Liver (tissue), 9 donors: ENCODE results near the gene TRIM7. TPM values are rescaled to one million over a fixed set of nuclear protein-coding genes. Genes with fewer than 3 reads are reported as not detected.

ENCODE experiments used
- DNase-seq: peaks from one replicate; pipeline ENCODE4 v3.0.0-alpha.2; 2017; ENCODE audit warnings: low spot score
- H3K27ac ChIP-seq, 2 donors: one replicate each; pipeline ENCODE4 v1.7.0; 2013; ENCODE audit warnings: inconsistent platforms in 2 of 2, low read length in 2 of 2, control low read depth in 1 of 2, low read depth in 1 of 2, mild to moderate bottlenecking in 1 of 2
- H3K27me3 ChIP-seq, 4 donors: one replicate each; pipeline versions ENCODE4 v1.6.1 to v1.7.0; 2013; ENCODE audit warnings: low read length in 3 of 4, inconsistent platforms in 1 of 4, mild to moderate bottlenecking in 1 of 4, moderate library complexity in 1 of 4; ENCODE audit not compliant: control insufficient read depth in 4 of 4, insufficient read depth in 4 of 4
- H3K36me3 ChIP-seq, 4 donors: one replicate each; pipeline versions ENCODE4 v1.6.1 to v1.7.0; 2013; ENCODE audit warnings: low read length in 3 of 4, mild to moderate bottlenecking in 3 of 4, low read depth in 1 of 4, moderate library complexity in 1 of 4; ENCODE audit not compliant: control insufficient read depth in 4 of 4, insufficient read depth in 3 of 4
- H3K4me1 ChIP-seq, 4 donors: one replicate each; pipeline versions ENCODE4 v1.6.1 to v1.7.0; 2013; ENCODE audit warnings: low read length in 3 of 4, mild to moderate bottlenecking in 3 of 4, moderate library complexity in 1 of 4; ENCODE audit not compliant: control insufficient read depth in 4 of 4, insufficient read depth in 4 of 4
- H3K4me3 ChIP-seq, 3 donors: one replicate each; pipeline versions ENCODE4 v1.6.1 to v1.7.0; 2013; ENCODE audit warnings: low read length in 3 of 3, control low read depth in 1 of 3, low read depth in 1 of 3, mild to moderate bottlenecking in 1 of 3
- H3K9ac ChIP-seq, 2 donors: one replicate each; pipeline ENCODE4 v1.7.0; 2013; ENCODE audit warnings: low read length in 2 of 2, mild to moderate bottlenecking in 2 of 2, moderate library complexity in 2 of 2, control low read depth in 1 of 2, low read depth in 1 of 2
- H3K9me3 ChIP-seq, 4 donors: one replicate each; pipeline versions ENCODE4 v1.6.1 to v1.7.0; 2013; ENCODE audit warnings: low read length in 3 of 4; ENCODE audit not compliant: control insufficient read depth in 4 of 4
- EGR1 ChIP-seq, 2 donors: IDR thresholded peaks; 2 replicates each; pipeline ENCODE4 v1.6.1; 2016 to 2018; ENCODE audit warnings: antibody characterized with exemption in 2 of 2, low read depth in 2 of 2
- FOXA1 ChIP-seq: IDR thresholded peaks from 2 replicates; pipeline ENCODE4 v1.6.1; 2016; ENCODE audit warnings: antibody characterized with exemption
- FOXA2 ChIP-seq: IDR thresholded peaks from 2 replicates; pipeline ENCODE4 v1.6.1; 2016; ENCODE audit warnings: antibody characterized with exemption
- GABPA ChIP-seq, 2 donors: IDR thresholded peaks in 1 of 2; conservative IDR thresholded peaks in 1 of 2; 2 replicates each; pipeline ENCODE4 v1.6.1; 2016; ENCODE audit warnings: antibody characterized with exemption in 2 of 2, mild to moderate bottlenecking in 1 of 2, moderate library complexity in 1 of 2
- HNF4A ChIP-seq, 2 donors: conservative IDR thresholded peaks; 2 replicates each; pipeline ENCODE4 v1.6.1; 2016; ENCODE audit warnings: antibody characterized with exemption in 2 of 2, mild to moderate bottlenecking in 2 of 2
- JUND ChIP-seq, 2 donors: IDR thresholded peaks; 2 replicates each; pipeline ENCODE4 v1.6.1; 2016; ENCODE audit warnings: antibody characterized with exemption in 2 of 2
- NR2F2 ChIP-seq: IDR thresholded peaks from 2 replicates; pipeline ENCODE4 v1.6.1; 2016; ENCODE audit warnings: antibody characterized with exemption
- RAD21 ChIP-seq, 2 donors: IDR thresholded peaks; 2 replicates each; pipeline ENCODE4 v1.6.1; 2016; ENCODE audit warnings: antibody characterized with exemption in 2 of 2, mild to moderate bottlenecking in 2 of 2
- RXRA ChIP-seq, 2 donors: IDR thresholded peaks; 2 replicates each; pipeline ENCODE4 v1.6.1; 2017 to 2018; ENCODE audit warnings: antibody characterized with exemption in 2 of 2, mild to moderate bottlenecking in 1 of 2
- SP1 ChIP-seq: IDR thresholded peaks from 2 replicates; pipeline ENCODE4 v1.6.1; 2018; ENCODE audit warnings: antibody characterized with exemption, mild to moderate bottlenecking
- TAF1 ChIP-seq: conservative IDR thresholded peaks from 2 replicates; pipeline ENCODE4 v1.6.1; 2016; ENCODE audit warnings: antibody characterized with exemption, mild to moderate bottlenecking
- YY1 ChIP-seq: IDR thresholded peaks from 2 replicates; pipeline ENCODE4 v1.6.1; 2016; ENCODE audit warnings: antibody characterized with exemption, mild to moderate bottlenecking
- WGBS: extraction: QIAGEN DNeasy Blood & Tissue Kit; methylation state at CpG from one replicate; pipeline ENCODE4 v1.1.7; 2013; 5-methylcytosine and 5-hydroxymethylcytosine counted together
- polyA plus RNA-seq, 2 donors: library from polyadenylated mRNA; stranded (reverse) in 1 of 2; unstranded in 1 of 2; fragments of 200-250 nt in 1 of 2; fragments of >200 nt in 1 of 2; fragmentation: Nextera tagmentation in 1 of 2; extraction: Ambion mirVana in 1 of 2; gene quantifications; one replicate each; pipeline versions ENCODE4 v1.2.1 to v1.2.3, GENCODE V29; 2013 to 2015
- total RNA-seq, 2 donors: library from RNA; depleted of rRNA; stranded (reverse); fragments of >200 nt; gene quantifications; one replicate each; pipeline ENCODE4 v1.2.3, GENCODE V29; 2014
- TF ChIP-seq, protein P1 (sequence below): fragments of 150-350 bp; IDR thresholded peaks from 2 replicates; pipeline ENCODE4 v1.5.1; 2017; ENCODE audit warnings: improper control_type of control experiment, low read depth, low read length; ENCODE audit not compliant: missing input control
- TF ChIP-seq, protein P2 (sequence below): IDR thresholded peaks from 2 replicates; pipeline ENCODE4 v1.6.1; 2016; ENCODE audit warnings: antibody characterized with exemption
- TF ChIP-seq, protein P3 (sequence below): IDR thresholded peaks from 2 replicates; pipeline ENCODE4 v1.6.1; 2016; ENCODE audit warnings: antibody characterized with exemption, mild to moderate bottlenecking
- TF ChIP-seq, protein P4 (sequence below): IDR thresholded peaks from 2 replicates; pipeline ENCODE4 v1.6.1; 2016; ENCODE audit warnings: antibody characterized with exemption
- TF ChIP-seq, protein P5 (sequence below): IDR thresholded peaks from 2 replicates; pipeline ENCODE4 v1.6.1; 2016; ENCODE audit warnings: antibody characterized with exemption
- donor health status: healthy.
- donor health status: healthy.
- donor health status: healthy.
- donor health status: healthy.
- donor health status: healthy.

TRIM7 gene
- total RNA-seq (under 1 TPM in 1 of 2 donors, not detected in 1; 0.50 TPM), polyA plus RNA-seq (under 1 TPM; 0.10 to 0.14 TPM)

DNA sequence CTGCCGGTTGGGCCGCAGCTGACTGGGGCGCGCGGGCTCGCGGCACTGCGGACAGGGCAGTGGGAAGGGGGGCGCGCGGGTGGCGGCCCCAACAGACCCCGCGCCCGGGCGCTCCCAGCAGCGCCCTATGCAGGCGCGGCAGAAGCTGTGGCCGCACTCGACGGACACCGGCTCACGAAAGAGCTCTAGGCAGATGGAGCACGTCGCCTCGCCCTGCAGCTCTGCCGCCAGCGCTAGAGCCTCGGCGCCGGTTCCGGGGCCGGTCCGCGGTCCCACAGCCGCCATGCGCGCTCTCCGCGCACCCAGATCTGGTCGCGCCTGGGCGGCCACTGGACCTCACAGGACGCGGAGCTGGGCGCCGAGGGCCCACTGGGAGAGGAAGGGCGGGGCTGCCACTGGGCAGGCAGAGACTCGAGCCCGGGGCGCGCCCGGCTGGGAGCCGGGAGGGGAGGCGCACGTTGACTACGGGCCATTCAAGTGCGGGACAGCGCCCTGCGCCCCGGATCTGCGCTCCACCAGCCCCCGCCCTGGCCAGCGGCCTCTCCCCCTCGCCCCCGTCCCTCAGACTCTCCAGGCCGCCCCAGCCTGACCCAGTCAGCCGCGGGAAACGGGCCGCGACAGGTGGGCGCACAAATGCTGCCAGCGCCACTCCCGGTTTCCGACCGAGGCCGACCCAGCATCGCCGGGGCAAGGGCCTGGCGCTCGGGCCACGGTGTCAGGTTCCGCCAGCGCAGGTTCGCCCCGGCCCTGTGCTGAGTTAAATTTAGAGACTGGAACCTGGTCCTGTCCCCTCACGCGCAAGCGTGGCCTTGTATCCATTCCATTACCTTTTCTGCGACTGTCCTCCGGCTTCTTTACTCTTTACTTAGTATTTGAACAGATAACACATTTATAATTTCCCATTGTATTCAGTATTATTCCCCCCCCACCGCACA, at the start of gene TRIM7:
Gene TRIM7 (minus strand): TSS at position 371 of the 935 bp plus-strand sequence. CDS start 86 bp downstream, at position 285.
- Histone ChIP-seq H3K9me3 (no peaks in the 10 kb centered on the region), H3K4me1 (peaks cover 12 to 37% (median 26%) of the 10 kb centered on the region in 4 donors), H3K4me3 (peak within 1 kb of the TSS; percentile 23 to 52 (median 45)), H3K27ac (no peak within 1 kb of the TSS), H3K36me3 (no peaks in the 10 kb centered on the region), H3K27me3 (no peaks in the 10 kb centered on the region), H3K9ac (no peak within 1 kb of the TSS)
- no peak for DNase-seq
- TF ChIP-seq HNF4A (conservative IDR thresholded peaks at IDR 0.05) (no peak), FOXA1 (no peak)
- WGBS, result 3% methylated on average over 94 of the region's 94 CpGs

DNA sequence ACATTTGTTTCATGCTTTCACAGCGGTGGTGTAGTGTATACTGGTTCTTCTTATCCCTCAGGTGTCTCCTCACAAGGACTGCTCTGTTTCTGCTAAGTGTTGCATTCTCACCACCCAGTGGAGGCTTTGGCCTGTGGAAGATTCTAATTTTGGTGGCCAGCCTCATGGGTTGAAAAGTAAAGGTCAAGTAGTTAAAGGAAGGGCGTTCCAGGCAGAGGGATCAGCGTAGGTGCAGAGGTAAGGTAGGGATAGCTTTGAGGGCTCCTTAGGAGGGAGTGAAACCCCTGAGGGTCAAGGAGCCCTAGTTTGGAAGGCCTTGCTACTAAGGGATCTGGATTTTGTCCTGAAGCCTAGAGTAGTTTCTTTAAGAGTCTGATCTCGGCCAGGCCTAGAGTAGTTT, 43.3 kb upstream of the TRIM7 start:
- no peak for DNase-seq
- 89% methylated on average over 4 of the region's 4 CpGs for WGBS
- peaks cover 16 to 44% (median 35%) of the 10 kb centered on the region in 4 donors for H3K4me1 ChIP-seq

DNA sequence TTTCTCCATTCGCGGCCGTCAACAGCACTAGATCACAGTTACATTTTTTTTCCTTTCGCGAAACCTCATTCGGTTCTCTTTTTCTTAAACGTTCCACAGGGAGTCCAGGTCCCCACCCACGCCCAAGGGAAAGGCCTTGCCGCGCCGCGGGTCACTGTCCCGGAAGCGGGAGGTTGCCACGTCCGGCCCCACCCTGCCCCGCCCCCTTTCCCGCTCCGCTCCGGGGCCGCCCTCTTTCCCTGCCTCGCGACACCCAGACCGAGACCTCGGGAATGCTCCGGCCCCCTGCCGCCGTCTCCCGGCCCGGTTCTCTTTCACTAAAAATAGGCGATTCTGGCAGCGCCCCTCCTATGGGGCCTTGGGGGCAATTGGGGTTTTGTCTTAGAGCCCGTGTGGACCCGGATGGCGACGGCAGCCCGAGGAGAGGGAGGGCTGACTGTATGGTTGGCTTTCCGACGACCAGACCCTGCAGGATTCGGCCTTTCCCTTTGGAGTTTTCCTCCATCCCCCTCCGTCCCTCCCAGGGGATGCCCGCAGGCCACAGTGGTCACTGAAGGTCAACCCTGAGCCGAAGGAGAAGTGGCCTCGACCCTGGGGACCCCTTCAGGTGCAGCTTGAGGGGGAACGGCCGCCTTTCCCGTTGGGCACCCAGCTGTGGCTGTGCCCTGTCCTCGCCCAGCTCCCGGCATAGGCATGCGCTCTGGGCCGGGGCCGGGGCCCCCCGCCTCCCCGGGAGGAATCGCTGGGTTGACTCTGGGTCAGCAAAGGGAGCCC, 41.5 kb upstream of the TRIM7 start:
- Histone ChIP-seq H3K27ac (peak overlapping the region; percentile 76 to 96), H3K4me3 (peak overlapping the region; percentile 76 to 94 (median 86)), H3K27me3 (no peaks in the 10 kb centered on the region), H3K4me1 (peaks cover 16 to 58% (median 47%) of the 10 kb centered on the region in 4 donors), H3K9me3 (no peaks in the 10 kb centered on the region), H3K36me3 (peaks cover 3 to 10% (median 7%) of the 10 kb centered on the region in 4 donors), H3K9ac (peak overlapping the region; percentile 64 to 87)
- DNase-seq, result peak; percentile 90
- under 1% methylated on average over 55 of the region's 55 CpGs for WGBS
- peak in 1 of 2 donors; percentile 4 for TF ChIP-seq RAD21 (IDR thresholded peaks at IDR 0.05)
- TF ChIP-seq, protein P1, sequence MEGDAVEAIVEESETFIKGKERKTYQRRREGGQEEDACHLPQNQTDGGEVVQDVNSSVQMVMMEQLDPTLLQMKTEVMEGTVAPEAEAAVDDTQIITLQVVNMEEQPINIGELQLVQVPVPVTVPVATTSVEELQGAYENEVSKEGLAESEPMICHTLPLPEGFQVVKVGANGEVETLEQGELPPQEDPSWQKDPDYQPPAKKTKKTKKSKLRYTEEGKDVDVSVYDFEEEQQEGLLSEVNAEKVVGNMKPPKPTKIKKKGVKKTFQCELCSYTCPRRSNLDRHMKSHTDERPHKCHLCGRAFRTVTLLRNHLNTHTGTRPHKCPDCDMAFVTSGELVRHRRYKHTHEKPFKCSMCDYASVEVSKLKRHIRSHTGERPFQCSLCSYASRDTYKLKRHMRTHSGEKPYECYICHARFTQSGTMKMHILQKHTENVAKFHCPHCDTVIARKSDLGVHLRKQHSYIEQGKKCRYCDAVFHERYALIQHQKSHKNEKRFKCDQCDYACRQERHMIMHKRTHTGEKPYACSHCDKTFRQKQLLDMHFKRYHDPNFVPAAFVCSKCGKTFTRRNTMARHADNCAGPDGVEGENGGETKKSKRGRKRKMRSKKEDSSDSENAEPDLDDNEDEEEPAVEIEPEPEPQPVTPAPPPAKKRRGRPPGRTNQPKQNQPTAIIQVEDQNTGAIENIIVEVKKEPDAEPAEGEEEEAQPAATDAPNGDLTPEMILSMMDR, result no peak
- no peak for TF ChIP-seq FOXA2
- TF ChIP-seq NR2F2, result no peak
- TF ChIP-seq SP1, result peak; percentile 59
- TF ChIP-seq, protein P2, sequence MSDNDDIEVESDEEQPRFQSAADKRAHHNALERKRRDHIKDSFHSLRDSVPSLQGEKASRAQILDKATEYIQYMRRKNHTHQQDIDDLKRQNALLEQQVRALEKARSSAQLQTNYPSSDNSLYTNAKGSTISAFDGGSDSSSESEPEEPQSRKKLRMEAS, result peak; percentile 45
- TF ChIP-seq, protein P3, sequence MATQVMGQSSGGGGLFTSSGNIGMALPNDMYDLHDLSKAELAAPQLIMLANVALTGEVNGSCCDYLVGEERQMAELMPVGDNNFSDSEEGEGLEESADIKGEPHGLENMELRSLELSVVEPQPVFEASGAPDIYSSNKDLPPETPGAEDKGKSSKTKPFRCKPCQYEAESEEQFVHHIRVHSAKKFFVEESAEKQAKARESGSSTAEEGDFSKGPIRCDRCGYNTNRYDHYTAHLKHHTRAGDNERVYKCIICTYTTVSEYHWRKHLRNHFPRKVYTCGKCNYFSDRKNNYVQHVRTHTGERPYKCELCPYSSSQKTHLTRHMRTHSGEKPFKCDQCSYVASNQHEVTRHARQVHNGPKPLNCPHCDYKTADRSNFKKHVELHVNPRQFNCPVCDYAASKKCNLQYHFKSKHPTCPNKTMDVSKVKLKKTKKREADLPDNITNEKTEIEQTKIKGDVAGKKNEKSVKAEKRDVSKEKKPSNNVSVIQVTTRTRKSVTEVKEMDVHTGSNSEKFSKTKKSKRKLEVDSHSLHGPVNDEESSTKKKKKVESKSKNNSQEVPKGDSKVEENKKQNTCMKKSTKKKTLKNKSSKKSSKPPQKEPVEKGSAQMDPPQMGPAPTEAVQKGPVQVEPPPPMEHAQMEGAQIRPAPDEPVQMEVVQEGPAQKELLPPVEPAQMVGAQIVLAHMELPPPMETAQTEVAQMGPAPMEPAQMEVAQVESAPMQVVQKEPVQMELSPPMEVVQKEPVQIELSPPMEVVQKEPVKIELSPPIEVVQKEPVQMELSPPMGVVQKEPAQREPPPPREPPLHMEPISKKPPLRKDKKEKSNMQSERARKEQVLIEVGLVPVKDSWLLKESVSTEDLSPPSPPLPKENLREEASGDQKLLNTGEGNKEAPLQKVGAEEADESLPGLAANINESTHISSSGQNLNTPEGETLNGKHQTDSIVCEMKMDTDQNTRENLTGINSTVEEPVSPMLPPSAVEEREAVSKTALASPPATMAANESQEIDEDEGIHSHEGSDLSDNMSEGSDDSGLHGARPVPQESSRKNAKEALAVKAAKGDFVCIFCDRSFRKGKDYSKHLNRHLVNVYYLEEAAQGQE, result no peak
- TF ChIP-seq, protein P4, sequence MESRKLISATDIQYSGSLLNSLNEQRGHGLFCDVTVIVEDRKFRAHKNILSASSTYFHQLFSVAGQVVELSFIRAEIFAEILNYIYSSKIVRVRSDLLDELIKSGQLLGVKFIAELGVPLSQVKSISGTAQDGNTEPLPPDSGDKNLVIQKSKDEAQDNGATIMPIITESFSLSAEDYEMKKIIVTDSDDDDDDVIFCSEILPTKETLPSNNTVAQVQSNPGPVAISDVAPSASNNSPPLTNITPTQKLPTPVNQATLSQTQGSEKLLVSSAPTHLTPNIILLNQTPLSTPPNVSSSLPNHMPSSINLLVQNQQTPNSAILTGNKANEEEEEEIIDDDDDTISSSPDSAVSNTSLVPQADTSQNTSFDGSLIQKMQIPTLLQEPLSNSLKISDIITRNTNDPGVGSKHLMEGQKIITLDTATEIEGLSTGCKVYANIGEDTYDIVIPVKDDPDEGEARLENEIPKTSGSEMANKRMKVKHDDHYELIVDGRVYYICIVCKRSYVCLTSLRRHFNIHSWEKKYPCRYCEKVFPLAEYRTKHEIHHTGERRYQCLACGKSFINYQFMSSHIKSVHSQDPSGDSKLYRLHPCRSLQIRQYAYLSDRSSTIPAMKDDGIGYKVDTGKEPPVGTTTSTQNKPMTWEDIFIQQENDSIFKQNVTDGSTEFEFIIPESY, result peak; percentile 98
- TF ChIP-seq JUND (IDR thresholded peaks at IDR 0.05), result no peak
- TF ChIP-seq, protein P5, sequence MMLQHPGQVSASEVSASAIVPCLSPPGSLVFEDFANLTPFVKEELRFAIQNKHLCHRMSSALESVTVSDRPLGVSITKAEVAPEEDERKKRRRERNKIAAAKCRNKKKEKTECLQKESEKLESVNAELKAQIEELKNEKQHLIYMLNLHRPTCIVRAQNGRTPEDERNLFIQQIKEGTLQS, result no peak
- TF ChIP-seq TAF1, result no peak
- peak in 1 of 2 donors; percentile 40 for TF ChIP-seq RXRA (IDR thresholded peaks at IDR 0.05)
- peak; percentile 64 to 90 for TF ChIP-seq GABPA (IDR thresholded peaks at IDR 0.05 in 1 of 2, conservative IDR thresholded peaks at IDR 0.05 in 1 of 2)
- TF ChIP-seq FOXA1, result no peak
- TF ChIP-seq EGR1 (IDR thresholded peaks at IDR 0.05; ENCODE audit: low read depth in 2 of 2), result peak; percentile 89 to 90
- peak in 1 of 2 donors; percentile 13 for TF ChIP-seq HNF4A (conservative IDR thresholded peaks at IDR 0.05)
- TF ChIP-seq YY1, result peak; percentile 74

More for the DNA sequence above, 43.3 kb upstream of the TRIM7 start:
- TF ChIP-seq FOXA2, result no peak
- Histone ChIP-seq H3K9ac (no peak overlapping the region), H3K9me3 (no peaks in the 10 kb centered on the region), H3K27me3 (no peaks in the 10 kb centered on the region), H3K27ac (no peak overlapping the region), H3K4me3 (peak overlapping the region in 2 of 3 donors; percentile 45 to 76), H3K36me3 (peaks cover 0 to 5% (median 4%) of the 10 kb centered on the region in 4 donors)
